GM23248 (cell line): ENCODE data around the gene THSD4. TPM values are rescaled to one million over a fixed set of nuclear protein-coding genes. Genes with fewer than 3 reads are reported as not detected.

ENCODE experiments used
- DNase-seq: peaks from one replicate; pipeline ENCODE4 v3.0.0-alpha.2; 2015
- H2AFZ ChIP-seq: fragments of 200-600 bp; sonication (generic); 2 replicates; pipeline ENCODE4 v1.6.1; 2016; ENCODE audit warnings: antibody characterized with exemption
- H3F3A ChIP-seq: fragments of 200-600 bp; sonication (generic); 2 replicates; pipeline ENCODE4 v1.6.1; 2016; ENCODE audit warnings: mild to moderate bottlenecking, antibody characterized with exemption, mixed run types; ENCODE audit not compliant: insufficient read depth
- H3K27ac ChIP-seq: fragments of 200-600 bp; sonication (generic); 2 replicates; pipeline ENCODE4 v1.5.1; 2016; ENCODE audit warnings: mild to moderate bottlenecking
- H3K27me3 ChIP-seq: fragments of 200-600 bp; sonication (generic); replicated peaks from 2 replicates; pipeline ENCODE4 v1.6.1; 2016; ENCODE audit warnings: mild to moderate bottlenecking; ENCODE audit not compliant: insufficient read depth
- H3K36me3 ChIP-seq: fragments of 200-600 bp; sonication (generic); 2 replicates; pipeline ENCODE4 v1.6.1; 2016; ENCODE audit warnings: low read depth, mild to moderate bottlenecking
- H3K4me1 ChIP-seq: fragments of 200-600 bp; sonication (generic); 2 replicates; pipeline ENCODE4 v1.6.1; 2016; ENCODE audit warnings: mild to moderate bottlenecking; ENCODE audit not compliant: insufficient read depth
- H3K4me2 ChIP-seq: fragments of 200-600 bp; sonication (generic); one replicate; pipeline ENCODE4 v1.6.1; 2016; ENCODE audit warnings: mild to moderate bottlenecking; ENCODE audit not compliant: unreplicated experiment
- H3K4me3 ChIP-seq: fragments of 200-600 bp; sonication (generic); 2 replicates; pipeline ENCODE4 v1.5.1; 2016; ENCODE audit warnings: mild to moderate bottlenecking
- H3K79me2 ChIP-seq: fragments of 200-600 bp; sonication (generic); 2 replicates; pipeline ENCODE4 v1.6.1; 2016; ENCODE audit warnings: mild to moderate bottlenecking; ENCODE audit not compliant: insufficient read depth
- H3K9ac ChIP-seq: fragments of 200-600 bp; sonication (generic); 2 replicates; pipeline ENCODE4 v1.6.1; 2016; ENCODE audit warnings: mild to moderate bottlenecking
- H3K9me2 ChIP-seq: fragments of 200-600 bp; sonication (generic); 2 replicates; pipeline ENCODE4 v1.6.1; 2016; ENCODE audit warnings: mixed run types, mild to moderate bottlenecking, moderate library complexity; ENCODE audit not compliant: insufficient read depth
- H3K9me3 ChIP-seq: fragments of 200-600 bp; sonication (generic); one replicate; pipeline ENCODE4 v1.6.1; 2017; ENCODE audit warnings: low read depth
- H4K20me1 ChIP-seq: fragments of 200-600 bp; sonication (generic); 2 replicates; pipeline ENCODE4 v1.6.0; 2016; ENCODE audit not compliant: insufficient read depth
- EZH2 ChIP-seq: fragments of 200-600 bp; sonication (generic); IDR thresholded peaks from 2 replicates; pipeline ENCODE4 v1.6.1; 2018; ENCODE audit warnings: antibody characterized with exemption, mild to moderate bottlenecking; ENCODE audit not compliant: insufficient read depth, poor library complexity, severe bottlenecking
- EZH2phosphoT487 ChIP-seq: fragments of 200-600 bp; sonication (generic); IDR thresholded peaks from 2 replicates; pipeline ENCODE4 v1.6.1; 2018; ENCODE audit warnings: antibody characterized with exemption, moderate library complexity, mild to moderate bottlenecking, low read depth; ENCODE audit not compliant: insufficient read depth
- WGBS, 2 experiments: methylation state at CpG; one replicate each; pipeline ENCODE4 v1.1.6; 2015 to 2017; ENCODE audit warnings: low lambda C conversion rate in 2 of 2, low coverage in 1 of 2; ENCODE audit errors: missing lambda C conversion rate in 2 of 2; 5-methylcytosine and 5-hydroxymethylcytosine counted together
- in situ Hi-C: fragments of 300-500 bp; cut with MboI; formaldehyde crosslinking; loops from 2 replicates; pipeline ENCODE4 v1.15.0; 2020
- polyA plus RNA-seq: library from polyadenylated mRNA; unstranded; fragments of >200 nt; fragmentation: Nextera tagmentation; extraction: Ambion mirVana; gene quantifications from 2 replicates; pipeline ENCODE4 v1.2.1, GENCODE V29; 2016
- total RNA-seq: library from RNA; depleted of rRNA; stranded (reverse); fragments of >200 nt; shearing (Covaris generic); gene quantifications from 2 replicates; pipeline ENCODE4 v1.2.3, GENCODE V29; 2014

THSD4 gene
- total and polyA plus RNA-seq, 2 experiments from 2014 or later = 14.2 to 58.9 TPM

- H3K79me2 ChIP-seq = no peaks in the 10 kb centered on the region; the same call in 1 of the 2 replicates
- 0 out of 2 replicates have a peak, but pooled peaks cover 6% of the 10 kb centered on the region for H3K36me3 ChIP-seq
- H3K27me3 ChIP-seq = no peaks in the 10 kb centered on the region
- H2AFZ ChIP-seq = no peak overlapping the region
- peaks cover 15% of the 10 kb centered on the region for H3F3A ChIP-seq
- H3K4me2 ChIP-seq = no peak overlapping the region
- H3K4me1 ChIP-seq = peaks cover 12% of the 10 kb centered on the region; the same call in 1 of the 2 replicates
- no peak overlapping the region for H3K9ac ChIP-seq
- TF ChIP-seq EZH2phosphoT487 (no peak), EZH2 (no peak)
- 55 to 56% methylated on average over 4 of the region's 4 CpGs for WGBS, 2 experiments
- H3K9me2 ChIP-seq = no peaks in the 10 kb centered on the region
- in situ Hi-C loops = no loop called here
- DNase-seq = peak; percentile 67
- no peaks in the 10 kb centered on the region for H3K9me3 ChIP-seq
- no peak overlapping the region for H3K4me3 ChIP-seq
- peak overlapping the region; percentile 18; the same call in 1 of the 2 replicates for H3K27ac ChIP-seq
- H4K20me1 ChIP-seq = no peaks in the 10 kb centered on the region
Observed at GRCh38 chr15:71496336-71496955, 381.2 kb downstream of the THSD4 start.

- in situ Hi-C loops = no loop called here
- Histone ChIP-seq H3K4me1 (peaks cover 6% of the 10 kb centered on the region; the same call in 1 of the 2 replicates), H3K9me2 (no peaks in the 10 kb centered on the region), H2AFZ (no peak overlapping the region), H4K20me1 (no peaks in the 10 kb centered on the region), H3K9me3 (no peaks in the 10 kb centered on the region), H3K27ac (no peak overlapping the region), H3K27me3 (no peaks in the 10 kb centered on the region), H3K36me3 (0 out of 2 replicates have a peak, but pooled peaks cover 6% of the 10 kb centered on the region), H3K4me3 (no peak overlapping the region), H3K79me2 (no peaks in the 10 kb centered on the region; the same call in 1 of the 2 replicates), H3K4me2 (no peak overlapping the region), H3F3A (peaks cover 7% of the 10 kb centered on the region), H3K9ac (no peak overlapping the region)
- TF ChIP-seq EZH2phosphoT487 (no peak), EZH2 (no peak)
- DNase-seq = no peak
- WGBS, 2 experiments = 10 to 24% methylated on average over 1 of the region's 1 CpG
Observed at GRCh38 chr15:71501344-71502076, 386.2 kb downstream of the THSD4 start.

GRCh38 chr15:71502077-71502432, 386.8 kb downstream of the THSD4 start:
- no peak for TF ChIP-seq EZH2
- TF ChIP-seq EZH2phosphoT487 = no peak
- Histone ChIP-seq H3K27ac (no peak overlapping the region), H2AFZ (no peak overlapping the region), H3K9ac (no peak overlapping the region), H4K20me1 (no peaks in the 10 kb centered on the region), H3K4me2 (no peak overlapping the region), H3K36me3 (0 out of 2 replicates have a peak, but pooled peaks cover 6% of the 10 kb centered on the region), H3K79me2 (no peaks in the 10 kb centered on the region; the same call in 1 of the 2 replicates), H3K4me1 (peaks cover 1% of the 10 kb centered on the region; the same call in 1 of the 2 replicates), H3K27me3 (no peaks in the 10 kb centered on the region), H3K9me2 (no peaks in the 10 kb centered on the region), H3K4me3 (no peak overlapping the region), H3K9me3 (no peaks in the 10 kb centered on the region), H3F3A (peaks cover 1% of the 10 kb centered on the region)
- DNase-seq = no peak
- in situ Hi-C loops = no loop called here
- 72 to 91% methylated on average over 1 of the region's 1 CpG for WGBS, 2 experiments

GRCh38 chr15:71505962-71506361, 390.7 kb downstream of the THSD4 start:
- WGBS, 2 experiments = 61% methylated on average over 4 of the region's 4 CpGs
- H3K79me2 ChIP-seq = no peaks in the 10 kb centered on the region; the same call in 1 of the 2 replicates
- in situ Hi-C loops = no loop called here
- no peaks in the 10 kb centered on the region for H3K9me2 ChIP-seq
- no peaks in the 10 kb centered on the region for H3K27me3 ChIP-seq
- H3F3A ChIP-seq = no peaks in the 10 kb centered on the region
- no peak overlapping the region for H3K4me2 ChIP-seq
- no peaks in the 10 kb centered on the region for H4K20me1 ChIP-seq
- DNase-seq = no peak
- no peak overlapping the region for H3K27ac ChIP-seq
- no peaks in the 10 kb centered on the region for H3K36me3 ChIP-seq
- no peak overlapping the region for H3K4me3 ChIP-seq
- no peaks in the 10 kb centered on the region for H3K9me3 ChIP-seq
- H3K4me1 ChIP-seq = no peaks in the 10 kb centered on the region
- no peak overlapping the region for H2AFZ ChIP-seq
- H3K9ac ChIP-seq = no peak overlapping the region
- TF ChIP-seq EZH2 (no peak), EZH2phosphoT487 (no peak)
